NCI-H2171 treated with DMSO at 0.1 percent for 48 hours (cell line): ENCODE data around the gene MIDN.
A peak's percentile ranks its signal among the peaks of the same experiment; 100 is the strongest.

Source experiments
- DNase-seq: peaks from one replicate; lab custom pipeline; 2025; lab: John Stamatoyannopoulos, UW

Gene MIDN

DNA sequence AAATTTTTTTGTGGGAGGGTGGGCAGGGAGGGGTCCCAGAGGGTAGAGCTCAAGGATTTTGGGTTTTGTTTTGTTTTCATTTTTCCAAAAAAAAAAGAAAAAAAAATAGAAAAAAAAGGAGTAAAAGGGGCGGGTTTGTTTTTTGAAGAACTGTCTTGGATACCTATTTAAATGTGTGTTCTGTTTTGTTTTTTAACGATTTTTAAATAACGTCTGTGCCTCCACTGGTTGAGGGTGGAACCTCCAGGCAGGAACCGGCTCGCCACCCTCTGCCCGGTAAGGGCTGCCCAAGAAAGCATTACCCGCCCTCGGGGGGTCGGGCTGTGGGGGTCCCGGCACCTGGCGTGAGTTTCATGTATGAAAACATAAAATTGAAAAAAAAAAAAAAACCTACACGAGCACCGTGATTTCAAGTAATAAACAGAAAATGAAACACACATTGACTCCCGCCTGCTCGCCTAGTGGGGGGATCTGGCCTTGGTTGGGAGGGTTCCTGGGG, 10.4 kb downstream of the MIDN start:
- DNase-seq: no peak

DNA sequence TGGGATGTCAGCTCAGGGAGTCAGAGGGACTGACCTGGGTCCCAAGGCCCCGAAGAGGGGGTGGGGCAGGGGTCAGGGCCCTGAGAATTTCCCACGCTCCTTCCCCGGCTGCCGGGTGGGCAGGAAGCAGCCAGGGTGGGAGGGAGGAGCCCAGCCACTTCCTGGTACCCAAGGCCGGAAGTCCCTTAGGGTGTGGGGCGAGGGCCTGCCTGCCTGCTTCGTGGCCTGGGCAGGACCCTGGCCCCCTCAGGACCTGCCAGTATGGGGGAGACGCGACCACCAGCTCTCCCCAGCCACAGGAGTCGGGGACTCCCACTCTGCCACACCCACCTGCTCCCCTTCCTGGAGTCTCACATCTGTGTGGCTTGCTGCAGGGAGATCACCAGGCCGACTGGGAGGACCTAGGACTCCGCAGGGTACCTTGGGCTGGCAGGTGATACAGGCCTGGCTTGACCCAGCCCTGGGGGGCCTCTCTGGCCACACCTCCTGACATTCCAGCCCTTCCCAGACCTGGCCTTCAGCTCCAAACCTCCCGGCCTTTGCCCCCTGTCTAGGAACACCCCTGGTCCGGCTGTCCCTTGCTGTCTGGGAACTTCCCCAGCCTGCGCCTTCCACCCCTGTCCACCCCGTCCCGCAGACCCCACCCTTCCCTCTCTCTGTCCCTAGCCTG, 11.0 kb downstream of the MIDN start:
- no peak for DNase-seq

DNA sequence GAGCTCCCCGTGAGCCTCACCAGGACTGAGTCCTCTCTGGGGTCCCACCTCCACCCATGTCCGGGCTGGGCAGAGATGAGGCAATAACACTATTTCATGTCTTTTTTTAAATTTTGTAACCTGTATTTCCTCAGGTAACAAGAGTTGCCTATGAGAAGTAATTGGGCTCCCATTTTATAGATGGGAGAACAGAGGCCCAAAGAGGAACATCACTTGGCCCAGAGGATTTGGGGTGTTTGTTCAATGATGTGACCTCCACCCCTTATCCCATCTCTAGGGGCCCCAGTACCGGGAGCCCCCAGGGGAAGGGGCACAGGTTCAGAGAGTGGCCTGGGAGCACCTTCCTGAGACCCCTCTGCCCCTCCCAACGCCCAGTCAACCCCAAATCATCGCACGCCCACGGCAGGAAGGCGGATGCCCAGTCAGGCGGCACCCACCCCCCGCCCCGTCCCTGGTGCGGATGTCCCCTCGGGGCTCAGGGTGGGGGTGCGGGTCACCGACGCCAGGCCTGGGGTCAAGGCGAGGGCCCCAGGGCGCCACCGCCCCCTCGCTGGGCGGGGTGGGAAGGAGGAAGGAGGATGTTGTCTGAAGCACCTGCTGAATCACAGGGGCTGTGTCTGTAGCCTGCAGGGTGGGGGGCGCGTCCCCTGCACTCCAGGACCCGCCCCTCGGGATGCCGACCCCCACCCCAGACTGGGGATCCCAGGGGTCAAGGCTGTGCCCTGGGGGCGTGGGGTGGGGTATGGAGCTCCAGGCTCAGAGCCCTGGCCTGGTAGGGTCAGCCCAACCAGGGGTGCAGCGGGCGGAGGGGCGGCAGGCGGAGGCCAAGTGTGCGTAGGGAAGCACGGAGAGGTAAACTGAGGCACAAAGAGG, 11.7 kb downstream of the MIDN start:
- no peak for DNase-seq

DNA sequence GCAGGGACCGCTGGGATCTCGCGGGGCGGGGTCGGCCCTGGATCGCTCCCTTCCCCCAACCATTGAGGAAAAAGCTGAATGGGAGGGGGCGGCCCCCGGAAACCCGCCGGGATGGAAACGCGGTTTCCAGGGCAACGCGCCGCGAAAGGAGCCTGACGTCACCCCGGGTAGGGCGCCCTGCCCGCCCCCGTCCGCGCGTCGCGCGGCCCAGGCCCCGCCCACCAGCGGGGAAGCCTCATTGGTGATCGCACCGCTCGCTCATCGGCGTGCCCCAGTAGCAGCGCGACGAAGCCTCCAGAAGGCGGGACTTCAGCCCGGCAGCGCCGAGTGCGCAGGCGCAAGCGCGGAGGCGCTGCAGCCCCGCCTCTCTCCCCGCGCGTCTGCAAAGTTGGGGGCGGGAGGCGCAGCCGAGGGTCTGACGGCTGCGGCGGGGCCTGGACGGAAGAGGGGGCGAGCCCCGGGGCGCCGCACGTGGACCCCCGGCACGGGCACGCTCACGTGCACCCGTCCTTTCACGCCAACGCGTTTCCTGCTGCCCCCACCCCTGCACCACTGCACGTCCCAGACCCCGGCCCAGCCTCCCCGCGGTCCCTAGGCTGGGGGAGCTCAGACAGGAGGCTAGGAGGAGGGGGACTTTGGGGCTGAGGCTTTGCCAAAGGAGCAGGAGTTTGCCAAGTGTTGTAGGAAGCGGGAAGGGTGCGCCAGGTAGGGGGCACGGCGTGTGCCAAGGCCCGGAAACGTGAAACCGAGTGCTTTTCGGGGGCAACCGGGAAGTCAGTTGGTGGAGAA, 12.6 kb downstream of the MIDN start:
- peak; percentile 92 for DNase-seq

DNA sequence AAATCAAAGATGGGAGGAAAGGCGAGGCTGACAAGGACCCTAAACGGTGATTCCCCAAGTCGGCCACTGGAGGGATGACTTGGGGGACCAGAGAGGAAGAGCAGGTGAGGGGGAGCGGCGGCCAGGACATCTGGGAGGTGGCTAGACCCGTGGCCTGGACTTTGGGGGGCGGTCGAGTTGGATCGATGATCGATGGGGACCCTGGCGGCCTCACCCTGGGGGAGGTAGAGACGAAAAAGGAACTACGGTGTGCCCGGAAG, 13.1 kb downstream of the MIDN start:
- no peak for DNase-seq

DNA sequence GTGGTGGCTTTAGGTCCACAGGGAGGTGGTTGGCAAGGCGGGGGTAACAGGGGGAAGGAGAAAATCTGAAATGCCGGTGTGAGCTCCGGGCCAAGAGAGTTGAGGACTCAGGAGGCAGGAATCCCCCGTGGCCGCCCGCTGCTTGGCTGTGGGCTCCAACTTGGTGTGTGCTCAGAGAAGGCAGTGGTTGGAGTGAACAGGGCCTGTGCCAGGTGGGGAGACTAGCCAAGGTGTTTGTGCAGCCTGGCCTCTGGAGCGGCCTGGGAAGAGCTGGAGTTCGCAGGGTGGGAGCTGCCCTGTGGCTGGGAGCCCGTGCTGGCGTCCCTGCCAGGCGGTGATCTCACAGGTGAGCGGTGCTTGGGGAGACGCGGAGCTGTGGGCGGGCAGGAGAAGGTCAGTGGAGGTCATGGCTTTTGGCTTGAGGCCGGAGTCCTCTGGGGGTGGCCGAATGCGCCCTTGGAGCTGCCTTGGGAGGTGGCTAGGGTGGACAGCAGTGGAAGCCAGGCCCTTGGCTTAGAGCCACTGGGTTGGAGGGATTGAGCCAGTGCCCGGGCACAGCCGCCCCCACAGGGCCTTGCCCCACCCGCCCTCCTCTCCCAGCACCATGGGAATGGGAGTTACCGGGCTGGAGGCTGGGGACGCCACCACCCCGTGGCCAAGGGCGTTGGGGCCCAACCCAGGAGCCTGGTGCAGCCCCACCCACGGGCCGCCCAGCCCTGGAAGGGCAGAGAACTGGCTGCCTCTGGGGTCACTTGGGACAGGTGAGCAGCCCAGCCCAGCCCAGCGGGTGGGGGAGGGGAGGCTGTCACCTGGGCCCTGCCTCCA, 13.6 kb downstream of the MIDN start:
- peak; percentile 29 for DNase-seq

DNA sequence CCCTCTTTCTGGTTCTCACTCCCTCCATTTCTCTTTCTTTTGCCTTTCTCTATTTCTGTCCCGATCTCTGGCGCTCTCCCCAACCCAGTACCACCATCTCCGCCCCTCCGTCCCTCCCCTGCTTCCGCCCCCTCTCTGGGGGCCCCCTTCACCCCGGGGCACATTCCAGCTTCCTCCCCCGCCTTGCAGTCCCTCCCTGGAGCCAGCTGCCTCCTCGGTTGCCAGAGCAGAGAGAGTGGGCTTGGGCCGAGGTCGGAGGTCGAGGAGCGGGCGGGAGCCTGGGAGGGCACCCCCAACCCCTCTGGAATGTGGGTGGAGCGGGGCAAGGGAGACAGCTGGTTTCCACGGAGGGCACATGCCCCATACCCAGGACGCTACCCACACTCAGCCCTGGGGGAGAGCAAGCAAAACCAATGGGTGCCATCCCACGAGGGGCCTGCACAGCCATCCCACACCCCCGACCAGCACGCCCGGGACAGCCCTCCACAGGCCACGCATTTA, 14.3 kb downstream of the MIDN start:
- no peak for DNase-seq

DNA sequence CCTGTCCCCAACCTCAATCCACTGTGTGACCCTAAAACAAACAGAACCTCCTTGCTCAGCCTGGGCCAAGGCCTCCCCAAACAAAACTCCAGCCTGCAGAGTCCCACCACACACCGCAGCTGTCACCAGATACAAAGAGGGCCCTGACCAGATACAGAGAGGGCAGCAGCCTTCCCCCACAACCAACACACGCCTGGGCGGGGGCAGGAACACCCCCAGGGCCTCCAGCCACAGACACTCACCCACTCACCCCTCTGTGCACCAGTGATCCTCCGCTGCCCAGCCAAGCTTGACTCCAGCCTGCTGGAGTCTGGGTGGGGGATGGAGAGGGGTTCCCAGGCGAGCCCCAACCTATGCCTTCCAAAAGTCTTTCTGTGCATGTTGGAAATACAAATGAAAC, 14.8 kb downstream of the MIDN start:
- DNase-seq: no peak

DNA sequence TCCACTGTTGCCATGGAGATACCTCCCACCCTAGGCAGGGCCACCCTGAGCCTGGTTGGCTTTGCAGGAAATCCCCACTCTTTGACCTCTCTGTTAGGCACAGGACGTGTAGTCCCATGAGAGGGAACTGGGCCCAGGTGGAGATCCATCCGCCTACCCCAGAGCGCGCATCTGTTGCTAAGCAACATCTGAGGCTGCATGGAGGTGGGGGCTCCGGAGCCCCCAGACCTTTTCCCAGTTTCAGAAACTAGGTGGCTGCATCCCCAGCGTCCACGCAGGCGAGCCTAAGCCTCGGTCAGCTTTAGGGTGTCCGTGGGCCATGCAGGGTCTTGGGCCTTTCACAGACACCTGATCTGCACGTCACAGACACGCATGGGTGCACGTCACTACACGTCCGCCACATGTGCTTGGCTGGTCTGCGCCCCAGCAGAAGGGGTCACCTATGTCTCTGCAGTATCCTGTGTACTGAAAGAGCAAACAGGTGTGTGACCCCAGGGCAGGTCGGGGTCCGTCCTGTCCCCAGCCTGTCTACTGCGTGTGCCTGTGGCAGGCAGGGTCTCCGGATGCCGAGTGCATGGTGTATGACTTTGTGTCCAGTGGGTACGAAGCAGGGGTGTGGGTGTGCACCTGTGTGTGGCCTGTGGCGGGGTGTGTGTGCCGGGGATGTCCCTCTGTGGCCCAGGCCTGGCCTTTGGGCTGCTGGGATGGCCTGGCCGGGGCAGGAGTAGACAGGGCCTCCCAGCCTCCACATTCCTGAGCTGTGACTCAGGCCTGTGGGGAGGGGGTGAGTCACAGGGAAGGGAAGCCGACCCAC, 16.6 kb downstream of the MIDN start:
- no peak for DNase-seq

DNA sequence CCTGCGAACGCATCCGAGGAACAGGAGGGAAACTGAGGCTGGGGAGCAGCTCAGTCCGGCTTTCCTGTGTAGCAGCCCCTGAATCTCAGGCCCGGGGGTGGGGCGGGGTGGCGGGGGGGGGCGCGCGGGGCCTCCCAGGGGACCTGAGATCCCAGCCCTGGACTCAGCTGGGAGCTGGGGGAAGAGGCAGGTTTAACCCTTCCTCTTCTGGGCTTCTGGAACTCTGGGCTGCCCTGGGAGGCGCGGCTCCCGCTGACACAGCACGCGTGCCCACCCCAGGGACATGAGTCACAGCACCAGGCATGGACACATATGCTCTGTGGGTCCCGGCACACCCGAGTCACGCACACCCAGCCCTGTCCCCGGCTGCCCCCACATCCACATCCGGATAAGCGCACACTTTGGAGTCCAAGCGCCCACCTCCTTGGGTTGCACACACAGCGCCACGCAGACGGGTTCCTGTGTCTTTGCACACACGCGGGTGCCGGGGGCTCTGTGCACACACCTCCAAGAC, 17.3 kb downstream of the MIDN start:
- DNase-seq: peak; percentile 36

DNA sequence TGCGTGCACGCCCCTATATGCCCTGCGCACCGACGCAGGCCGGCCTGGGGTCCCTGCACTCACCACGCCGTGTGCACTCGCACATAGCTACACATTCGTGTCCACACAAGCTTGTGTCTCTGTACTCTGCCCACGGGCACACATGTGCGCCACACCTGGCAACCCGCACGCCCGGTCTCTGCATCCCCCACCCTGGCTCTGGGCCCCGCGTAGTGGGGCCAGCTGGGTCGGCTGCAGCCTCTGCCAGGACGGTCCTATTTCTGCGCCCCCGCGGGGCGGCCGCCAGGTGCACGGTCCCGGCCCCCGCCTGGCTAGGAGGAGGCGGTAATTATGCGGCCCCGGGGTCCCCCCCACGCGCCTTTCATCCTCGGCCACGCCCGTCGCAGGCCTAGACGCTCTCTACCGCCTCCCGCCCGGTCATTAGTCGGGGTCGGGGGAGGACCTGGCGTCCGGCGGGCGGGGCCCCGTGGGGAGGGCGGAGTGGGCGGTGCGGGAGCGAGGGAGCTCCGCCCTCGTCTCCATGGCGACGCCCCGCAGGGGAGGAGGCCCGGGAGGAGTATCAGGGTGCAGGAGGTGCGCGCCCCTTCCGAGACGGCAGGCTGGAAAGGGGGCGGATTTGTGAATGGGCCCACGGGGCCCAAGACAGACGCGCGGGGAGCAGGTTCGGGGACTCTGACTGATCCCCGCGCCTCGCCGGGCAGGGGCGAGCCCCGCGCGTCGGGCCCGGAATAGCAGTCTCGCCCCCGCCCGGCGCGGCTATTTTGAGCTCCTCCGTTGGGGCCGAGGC, 17.9 kb downstream of the MIDN start:
- peak; percentile 57 for DNase-seq

DNA sequence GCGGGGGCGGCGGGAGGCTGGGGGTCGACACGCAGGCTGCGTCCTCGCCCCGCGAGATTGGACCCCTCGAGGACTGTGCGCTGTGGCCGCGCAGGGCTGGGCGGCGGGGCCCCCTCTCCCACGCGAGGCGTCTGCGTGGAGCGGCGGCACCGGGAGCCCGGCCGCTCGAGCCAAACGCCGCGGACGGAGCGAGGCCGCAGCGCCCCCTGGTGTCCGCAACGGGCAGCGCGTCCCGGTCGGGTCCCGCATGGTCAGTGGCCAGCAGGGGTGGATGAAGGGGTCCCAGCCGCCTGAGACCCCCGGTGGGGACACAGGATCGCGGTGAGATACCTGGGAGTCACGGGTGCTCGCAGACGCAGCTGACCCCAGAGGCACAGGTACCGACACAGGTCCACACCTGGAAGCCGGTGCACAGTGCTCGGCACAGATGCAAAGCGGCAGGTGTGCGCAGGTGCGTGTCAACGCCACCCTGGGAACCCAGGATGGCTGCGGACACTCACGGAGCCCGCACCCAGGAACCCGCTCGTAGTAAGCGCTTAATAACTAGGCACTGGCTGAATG, 18.6 kb downstream of the MIDN start:
- DNase-seq: peak; percentile 37

DNA sequence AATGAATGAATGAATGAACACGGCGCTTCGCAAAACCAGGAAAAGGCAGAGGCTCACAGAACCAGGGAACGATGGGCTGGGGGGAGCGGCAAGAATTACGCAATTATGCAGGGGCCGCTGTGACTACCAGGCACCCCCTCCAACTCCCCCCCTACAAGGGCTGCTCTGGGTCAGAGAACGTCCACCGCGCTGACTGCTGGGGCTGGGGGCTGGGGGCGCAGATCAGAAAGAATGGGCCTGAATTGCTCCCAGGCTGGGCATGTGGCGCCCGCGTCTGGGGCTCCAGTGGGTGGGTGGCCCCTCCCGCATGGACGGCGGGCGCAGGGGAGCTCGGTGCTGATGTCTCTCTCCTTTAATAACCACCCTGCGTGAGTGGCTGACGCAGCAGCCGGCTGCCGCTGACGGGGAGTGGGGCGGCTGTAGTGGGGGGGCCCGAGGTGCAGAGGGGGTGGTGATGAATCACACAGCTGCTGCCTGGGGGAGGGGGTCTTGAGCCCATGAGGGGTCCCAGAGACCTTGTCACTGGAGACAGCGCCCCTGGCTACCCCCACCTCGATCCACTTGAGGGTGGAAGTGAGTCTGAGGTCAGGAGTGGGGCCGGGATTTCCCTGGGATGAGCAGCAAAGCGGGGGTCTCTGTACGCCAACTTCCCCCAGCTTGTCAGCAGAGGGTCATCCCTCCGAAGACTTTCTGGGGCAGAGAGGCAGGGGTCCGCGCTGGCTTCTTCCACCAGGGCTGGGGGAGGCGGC, 19.3 kb downstream of the MIDN start:
- no peak for DNase-seq

DNA sequence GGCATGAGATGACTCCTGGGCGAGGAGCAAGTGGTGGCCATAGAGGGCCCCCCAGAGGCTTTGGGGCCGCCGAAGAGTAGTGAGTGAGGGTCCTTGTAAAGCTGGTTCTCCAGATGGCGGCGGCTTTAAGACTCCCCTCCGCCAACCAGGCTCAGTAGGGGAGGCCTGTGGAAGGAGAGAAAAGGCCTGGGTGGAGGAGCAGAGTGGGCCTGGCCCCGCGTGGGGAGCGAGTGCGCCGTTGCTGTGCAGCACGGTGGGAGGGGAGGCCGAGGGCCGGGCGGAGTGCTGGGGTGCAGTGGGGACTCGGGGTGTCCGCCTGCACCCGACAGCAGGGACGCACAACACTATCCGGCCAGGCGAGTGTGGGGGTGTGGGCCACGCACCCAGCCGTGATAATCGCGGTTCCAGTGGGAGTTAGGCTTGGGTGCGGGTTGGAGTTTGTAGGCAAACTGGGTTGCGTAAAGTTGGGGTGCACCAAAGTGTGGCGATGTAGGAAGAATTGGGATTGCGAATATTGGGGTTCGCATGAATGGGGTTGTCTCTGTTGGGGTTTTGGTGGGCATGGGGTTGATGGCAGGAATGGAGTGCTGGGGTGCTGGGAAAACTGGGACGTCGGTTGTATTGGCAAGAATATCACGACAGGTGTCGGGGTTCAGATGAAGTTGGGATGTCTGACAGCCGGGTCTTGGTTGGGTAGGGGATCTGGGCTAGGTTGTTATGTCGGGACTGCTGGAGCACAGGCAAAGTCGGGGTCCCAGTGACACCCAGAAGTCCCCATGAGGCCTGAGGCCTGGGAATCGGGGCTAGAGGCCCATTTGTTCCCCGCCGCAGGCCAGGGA, 20.1 kb downstream of the MIDN start:
- no peak for DNase-seq

DNA sequence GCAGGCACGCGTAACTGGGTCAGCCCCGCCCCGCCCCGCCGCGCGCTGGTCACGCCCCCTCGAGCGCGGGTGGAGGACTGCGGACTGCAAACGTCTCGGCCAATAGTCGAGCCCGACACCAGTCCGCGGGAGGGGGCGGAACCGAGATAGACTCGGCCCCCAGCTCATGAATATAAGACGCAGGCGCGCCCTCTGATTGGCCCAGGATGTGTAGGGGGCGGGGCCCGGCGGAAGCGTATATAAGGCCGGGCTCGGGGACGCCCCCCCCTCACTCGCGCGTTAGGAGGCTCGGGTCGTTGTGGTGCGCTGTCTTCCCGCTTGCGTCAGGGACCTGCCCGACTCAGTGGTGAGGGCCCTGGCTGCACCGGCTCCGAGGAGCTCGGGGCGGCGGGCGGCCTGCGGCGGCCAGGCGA, 20.7 kb downstream of the MIDN start, which contains the start of gene CIRBP:
TSS of gene CIRBP (plus strand) at position 268 of the 413 bp plus-strand sequence. CDS start 1,602 bp downstream, outside the sequence.
- peak; percentile 97 for DNase-seq

DNA sequence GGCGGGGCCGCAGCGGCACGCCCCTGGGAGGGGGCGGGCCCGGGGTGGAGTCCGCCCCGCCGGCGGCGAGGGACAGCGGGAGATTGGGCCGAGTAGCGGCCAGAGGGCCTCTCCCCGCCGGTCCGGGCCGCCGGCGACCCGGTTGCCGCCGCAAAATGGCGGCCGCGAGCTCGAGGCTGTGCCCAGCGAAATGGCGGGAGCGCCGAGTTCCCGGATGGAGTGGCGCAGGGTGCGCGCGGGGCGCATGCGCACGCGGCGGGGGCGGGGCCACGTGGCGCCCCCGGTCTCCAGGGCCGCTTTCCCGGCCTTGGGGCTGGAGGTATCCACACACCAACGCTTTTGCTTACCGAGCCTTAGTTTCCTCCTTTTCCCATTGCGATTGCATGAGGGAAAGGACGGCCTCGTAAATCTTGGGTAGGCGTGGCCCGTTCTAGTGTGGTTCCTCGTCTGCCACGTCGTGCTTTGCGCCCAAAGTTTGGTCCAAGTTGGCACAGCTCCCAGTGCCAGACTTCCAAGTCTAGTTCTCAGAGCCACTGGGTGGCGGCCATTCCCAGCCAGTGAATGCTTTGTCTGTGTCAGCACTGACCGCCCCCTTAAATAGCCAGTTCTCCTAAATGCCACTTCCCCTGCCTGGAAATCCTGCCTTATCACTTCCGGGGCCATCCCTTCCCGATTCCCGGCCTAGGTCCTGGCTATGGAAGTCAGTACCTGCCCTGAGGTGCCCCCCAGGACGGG, 21.3 kb downstream of the MIDN start:
- DNase-seq: peak; percentile 81
